GM23338 (cell line): Measurements from ENCODE around the gene TMEM167B.

Source experiments
- CTCF ChIP-seq, 2 experiments: fragments of 200-600 bp in 1 of 2; sonication (generic) in 1 of 2; conservative IDR thresholded peaks; 2 replicates each; pipeline versions ENCODE4 v1.5.1 to v1.6.1; 2016 to 2017; ENCODE audit warnings: antibody characterized with exemption in 2 of 2, low read depth in 2 of 2, mild to moderate bottlenecking in 2 of 2, moderate library complexity in 1 of 2
- EZH2 ChIP-seq: fragments of 200-600 bp; sonication (generic); IDR thresholded peaks from one replicate; pipeline ENCODE4 v1.8.0; 2017; ENCODE audit warnings: antibody characterized with exemption, mild to moderate bottlenecking, low read depth; ENCODE audit not compliant: unreplicated experiment
- EZH2phosphoT487 ChIP-seq: fragments of 200-600 bp; sonication (generic); IDR thresholded peaks from one replicate; pipeline ENCODE4 v1.8.1; 2018; ENCODE audit warnings: antibody characterized with exemption; ENCODE audit not compliant: unreplicated experiment
- POLR2AphosphoS5 ChIP-seq: IDR thresholded peaks from 2 replicates; pipeline ENCODE4 v1.6.1; 2016; ENCODE audit warnings: antibody characterized with exemption, low read depth
- ZNF114 ChIP-seq: fragments of 250-450 bp; sonication (Bioruptor Pico); IDR thresholded peaks from 2 replicates; pipeline ENCODE4 v1.5.0; 2020; ENCODE audit warnings: mild to moderate bottlenecking, moderate library complexity

GRCh38 chr1:109096120-109096519 lies 5.6 kb downstream of the TMEM167B start:
- TF ChIP-seq CTCF (conservative IDR thresholded peaks at IDR 0.05; ENCODE audit: low read depth in 2 of 2) (no peak), EZH2 (no peak), EZH2phosphoT487 (no peak), ZNF114 (CRISPR knock-in tag) (no peak), POLR2AphosphoS5 (no peak)
